Lower lobe of right lung (tissue), 2 donors: ENCODE results near the gene PPFIA1. TPM values are rescaled to one million over a fixed set of nuclear protein-coding genes. Genes with fewer than 3 reads are reported as not detected.

ENCODE experiments used
- ATAC-seq, 2 donors: fragments of 200-7000 bp; cut with Tn5 transposase; one replicate each; pipeline ENCODE4 v1.9.1; 2020 to 2022; ENCODE audit warnings: mild to moderate bottlenecking in 2 of 2, moderate library complexity in 2 of 2
- DNase-seq: peaks from one replicate; pipeline ENCODE4 v3.0.0-alpha.2; 2020
- H3K27ac ChIP-seq: fragments of 200-600 bp; one replicate; pipeline ENCODE4 v1.8.0; 2022
- H3K27me3 ChIP-seq: fragments of 200-600 bp; one replicate; pipeline ENCODE4 v1.8.0; 2022; ENCODE audit warnings: low read depth
- H3K36me3 ChIP-seq: fragments of 200-600 bp; one replicate; pipeline ENCODE4 v1.8.0; 2022; ENCODE audit warnings: mild to moderate bottlenecking
- H3K4me1 ChIP-seq: fragments of 200-600 bp; one replicate; pipeline ENCODE4 v1.8.0; 2022
- H3K4me3 ChIP-seq: fragments of 200-600 bp; one replicate; pipeline ENCODE4 v1.8.0; 2022; ENCODE audit warnings: mild to moderate bottlenecking
- H3K9me3 ChIP-seq: fragments of 200-600 bp; one replicate; pipeline ENCODE4 v1.8.0; 2022
- CTCF ChIP-seq: fragments of 200-600 bp; IDR thresholded peaks from one replicate; pipeline ENCODE4 v1.8.0; 2022; ENCODE audit warnings: antibody characterized with exemption, mild to moderate bottlenecking
- intact Hi-C: fragments of 100-400 bp; cut with DNase I; formaldehyde crosslinking; loops from one replicate; pipeline ENCODE4 v1.11.0; 2022
- total RNA-seq: library from RNA; stranded (reverse); fragmentation: NEBNext Ultra II Directional; extraction: Animal tissue kit (Norgen Biotek cat#: 25700); gene quantifications from one replicate; pipeline ENCODE4 v1.2.1, GENCODE V29; 2021
- donor health status: DM: no; HTN: yes; CAD: no; lungs with severe emphysema.

Gene PPFIA1
- total RNA-seq, 1 donor from 2014 or later, result 81.0 TPM

- intact Hi-C loops, result no loop called here
- no peak for ATAC-seq
- Histone ChIP-seq H3K4me1 (no peaks in the 10 kb centered on the region), H3K9me3 (no peaks in the 10 kb centered on the region), H3K27ac (no peak overlapping the region), H3K4me3 (no peak overlapping the region), H3K36me3 (peaks cover 97% of the 10 kb centered on the region), H3K27me3 (no peaks in the 10 kb centered on the region)
- TF ChIP-seq CTCF, result no peak
- DNase-seq, result no peak
These were observed 144.0 kb downstream of the PPFIA1 start for GRCh38 chr11:70414341-70415100.

GRCh38 chr11:70415191-70415590 is 144.7 kb downstream of the PPFIA1 start:
- Histone ChIP-seq H3K27ac (no peak overlapping the region), H3K4me3 (no peak overlapping the region), H3K36me3 (peaks cover 97% of the 10 kb centered on the region), H3K4me1 (no peaks in the 10 kb centered on the region), H3K9me3 (no peaks in the 10 kb centered on the region), H3K27me3 (no peaks in the 10 kb centered on the region)
- no peak for TF ChIP-seq CTCF
- intact Hi-C loops, result no loop called here
- ATAC-seq (no peak), DNase-seq (no peak)

GRCh38 chr11:70415642-70416395 is 145.3 kb downstream of the PPFIA1 start:
- Histone ChIP-seq H3K27me3 (no peaks in the 10 kb centered on the region), H3K4me3 (no peak overlapping the region), H3K4me1 (no peaks in the 10 kb centered on the region), H3K27ac (no peak overlapping the region), H3K36me3 (peaks cover 97% of the 10 kb centered on the region), H3K9me3 (no peaks in the 10 kb centered on the region)
- no peak for ATAC-seq
- TF ChIP-seq CTCF, result no peak
- intact Hi-C loops, result no loop called here
- no peak for DNase-seq

- H3K4me1 ChIP-seq, result no peaks in the 10 kb centered on the region
- H3K36me3 ChIP-seq, result peaks cover 97% of the 10 kb centered on the region
- no peak for ATAC-seq
- H3K27me3 ChIP-seq, result no peaks in the 10 kb centered on the region
- no peaks in the 10 kb centered on the region for H3K9me3 ChIP-seq
- no peak for TF ChIP-seq CTCF
- H3K27ac ChIP-seq, result no peak overlapping the region
- no peak overlapping the region for H3K4me3 ChIP-seq
- intact Hi-C loops, result no loop called here
- DNase-seq, result no peak
These were observed 146.4 kb downstream of the PPFIA1 start for GRCh38 chr11:70416881-70417280.

GRCh38 chr11:70418130-70418529 is 147.6 kb downstream of the PPFIA1 start:
- Histone ChIP-seq H3K27ac (no peak overlapping the region), H3K27me3 (no peaks in the 10 kb centered on the region), H3K36me3 (peaks cover 97% of the 10 kb centered on the region), H3K4me1 (no peaks in the 10 kb centered on the region), H3K4me3 (no peak overlapping the region), H3K9me3 (no peaks in the 10 kb centered on the region)
- no peak for TF ChIP-seq CTCF
- DNase-seq, result no peak
- intact Hi-C loops, result no loop called here
- ATAC-seq, result peak in 1 of 2 donors; percentile 15
